H1 (cell line): ENCODE data around the gene TTC27. TPM values are rescaled to one million over a fixed set of nuclear protein-coding genes. Genes with fewer than 3 reads are reported as not detected.

Experiments
- CHD2 ChIP-seq: IDR thresholded peaks from 2 replicates; pipeline ENCODE4 v1.6.1; 2012; ENCODE audit warnings: low read length, improper control_type of control experiment
- CHD7 ChIP-seq: fragments of 300-600 bp; sonication (generic); IDR thresholded peaks from 2 replicates; pipeline ENCODE4 v1.7.1; 2012; ENCODE audit warnings: low read length, moderate library complexity, mild to moderate bottlenecking, inconsistent platforms; ENCODE audit not compliant: insufficient replicate concordance
- YY1 ChIP-seq: IDR thresholded peaks from 2 replicates; pipeline ENCODE4 v1.6.1; 2011; ENCODE audit warnings: low read depth, mild to moderate bottlenecking, low read length
- polyA plus RNA-seq, 7 experiments: library from polyadenylated mRNA; depleted of rRNA in 3 of 7; stranded (reverse) in 5 of 7; unstranded in 2 of 7; fragments of >200 nt in 5 of 7; fragments of 200-250 nt in 2 of 7; gene quantifications; 1 replicate in 5 of 7; 2 replicates in 1 of 7; 4 replicates in 1 of 7; pipeline versions ENCODE4 v1.2.1 to v1.2.3, GENCODE V29; 2011 to 2013; ENCODE audit warnings: missing spikeins in 2 of 7, mixed read lengths in 2 of 7
- total RNA-seq: library from RNA; stranded (reverse); fragmentation: NEBNext Ultra II Directional; extraction: Animal tissue kit (Norgen Biotek cat#: 25700); gene quantifications from 2 replicates; pipeline ENCODE4 v1.2.1, GENCODE V29; 2021

TTC27 gene
- total and polyA plus RNA-seq, 2 of the 8 experiments (the other 6 are each of a cell fraction or from before 2014, with no cell fraction given), result 13.8 to 29.1 TPM

- TF ChIP-seq CHD2, result no peak
- no peak for TF ChIP-seq CHD7
- TF ChIP-seq YY1, result no peak
Measured at GRCh38 chr2:32807662-32808061, 179.8 kb downstream of the TTC27 start (continued).
